Measurements from ENCODE around the gene DOCK2.

The DOCK2 gene

GRCh38 chr5:170076739-170077138 lies 439.7 kb downstream of the DOCK2 start:
- H3K4me1 ChIP-seq (ENCODE audit: control insufficient read depth, insufficient read depth, low read length): no peaks in the 10 kb centered on the region
- POLR2A ChIA-PET: no interaction called here
- H3K27ac ChIP-seq (ENCODE audit: extremely low read depth, low read depth, low read length): no peak overlapping the region
- no peak overlapping the region for H3K4me3 ChIP-seq (ENCODE audit: low read depth, low read length)
- TF ChIP-seq ZNF23 (tag by site-specific recombination; IDR thresholded peaks at IDR 0.05; ENCODE audit: borderline replicate concordance): no peak
- TF ChIP-seq ZSCAN16 (tag by site-specific recombination; IDR thresholded peaks at IDR 0.05): no peak
- no peak for TF ChIP-seq ZSCAN18 (tag by site-specific recombination; IDR thresholded peaks at IDR 0.05)
- no peak for TF ChIP-seq ZSCAN23 (tag by site-specific recombination; IDR thresholded peaks at IDR 0.05)
- TF ChIP-seq FEZF1 (tag by site-specific recombination; IDR thresholded peaks at IDR 0.05): no peak
- no peak for TF ChIP-seq ZNF701 (tag by site-specific recombination; IDR thresholded peaks at IDR 0.05)
- no peak for TF ChIP-seq ZNF473 (tag by site-specific recombination; IDR thresholded peaks at IDR 0.05)
- TF ChIP-seq ZNF155 (tag by site-specific recombination; IDR thresholded peaks at IDR 0.05): no peak
- TF ChIP-seq, protein P1, sequence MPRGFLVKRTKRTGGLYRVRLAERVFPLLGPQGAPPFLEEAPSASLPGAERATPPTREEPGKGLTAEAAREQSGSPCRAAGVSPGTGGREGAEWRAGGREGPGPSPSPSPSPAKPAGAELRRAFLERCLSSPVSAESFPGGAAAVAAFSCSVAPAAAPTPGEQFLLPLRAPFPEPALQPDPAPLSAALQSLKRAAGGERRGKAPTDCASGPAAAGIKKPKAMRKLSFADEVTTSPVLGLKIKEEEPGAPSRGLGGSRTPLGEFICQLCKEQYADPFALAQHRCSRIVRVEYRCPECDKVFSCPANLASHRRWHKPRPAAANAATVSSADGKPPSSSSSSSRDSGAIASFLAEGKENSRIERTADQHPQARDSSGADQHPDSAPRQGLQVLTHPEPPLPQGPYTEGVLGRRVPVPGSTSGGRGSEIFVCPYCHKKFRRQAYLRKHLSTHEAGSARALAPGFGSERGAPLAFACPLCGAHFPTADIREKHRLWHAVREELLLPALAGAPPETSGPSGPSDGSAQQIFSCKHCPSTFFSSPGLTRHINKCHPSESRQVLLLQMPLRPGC (tag by site-specific recombination; IDR thresholded peaks at IDR 0.05): no peak
- TF ChIP-seq MYNN (tag by site-specific recombination; IDR thresholded peaks at IDR 0.05; ENCODE audit: borderline replicate concordance): no peak
- TF ChIP-seq ZNF529 (tag by site-specific recombination; IDR thresholded peaks at IDR 0.05; ENCODE audit: insufficient replicate concordance): no peak
- no peak for TF ChIP-seq ZNF433 (tag by site-specific recombination; IDR thresholded peaks at IDR 0.05; ENCODE audit: low read depth)
- TF ChIP-seq ZNF658 (tag by site-specific recombination; IDR thresholded peaks at IDR 0.05): no peak
- no peak for TF ChIP-seq PATZ1 (tag by site-specific recombination; IDR thresholded peaks at IDR 0.05)
- no peak for TF ChIP-seq ZNF510 (tag by site-specific recombination; IDR thresholded peaks at IDR 0.05; ENCODE audit: insufficient replicate concordance)
- TF ChIP-seq ZNF19 (tag by site-specific recombination; IDR thresholded peaks at IDR 0.05; ENCODE audit: low read depth): no peak
- CTCF ChIA-PET: no interaction called here
- H3K9me3 ChIP-seq (ENCODE audit: control insufficient read depth, insufficient read depth, low read depth, low read length): no peaks in the 10 kb centered on the region
- no peaks in the 10 kb centered on the region for H3K36me3 ChIP-seq (ENCODE audit: control insufficient read depth in 2 of 2, insufficient read depth in 1 of 2, low read length in 2 of 2)

GRCh38 chr5:170077526-170077925 lies 440.5 kb downstream of the DOCK2 start:
- Histone ChIP-seq H3K9me3 (ENCODE audit: control insufficient read depth, insufficient read depth, low read depth, low read length) (no peaks in the 10 kb centered on the region), H3K36me3 (ENCODE audit: control insufficient read depth in 2 of 2, insufficient read depth in 1 of 2, low read length in 2 of 2) (no peaks in the 10 kb centered on the region), H3K27ac (ENCODE audit: extremely low read depth, low read depth, low read length) (no peak overlapping the region), H3K4me1 (ENCODE audit: control insufficient read depth, insufficient read depth, low read length) (no peaks in the 10 kb centered on the region), H3K4me3 (ENCODE audit: low read depth, low read length) (no peak overlapping the region)
- POLR2A ChIA-PET: no interaction called here
- CTCF ChIA-PET: interaction anchor here (0.7 kb wide), 1 partner anchor 1506 kb away, joined by 4 read pairs; no protein-coding TSS in a partner anchor
- TF ChIP-seq GLIS2 (tag by site-specific recombination; IDR thresholded peaks at IDR 0.05) (no peak), ZNF501 (tag by site-specific recombination; IDR thresholded peaks at IDR 0.05) (no peak), ZNF785 (tag by site-specific recombination; IDR thresholded peaks at IDR 0.05) (no peak), ZNF529 (tag by site-specific recombination; IDR thresholded peaks at IDR 0.05; ENCODE audit: insufficient replicate concordance) (no peak), ZFP3 (tag by site-specific recombination; IDR thresholded peaks at IDR 0.05; ENCODE audit: low read depth) (no peak), ZNF658 (tag by site-specific recombination; IDR thresholded peaks at IDR 0.05) (no peak), ZNF184 (tag by site-specific recombination; IDR thresholded peaks at IDR 0.05) (no peak), KLF8 (tag by site-specific recombination; IDR thresholded peaks at IDR 0.05) (no peak), ZNF114 (tag by site-specific recombination; IDR thresholded peaks at IDR 0.05) (no peak)

All from HEK293 (cell line).